HG02870 (cell line): ENCODE data around the gene APC2.

Source experiments
- ATAC-seq: cut with Tn5 transposase; IDR thresholded peaks from one replicate; pipeline ENCODE4 v1.9.1; 2021; ENCODE audit warnings: mild to moderate bottlenecking, moderate library complexity; ENCODE audit not compliant: unreplicated experiment

The APC2 gene, protein sequence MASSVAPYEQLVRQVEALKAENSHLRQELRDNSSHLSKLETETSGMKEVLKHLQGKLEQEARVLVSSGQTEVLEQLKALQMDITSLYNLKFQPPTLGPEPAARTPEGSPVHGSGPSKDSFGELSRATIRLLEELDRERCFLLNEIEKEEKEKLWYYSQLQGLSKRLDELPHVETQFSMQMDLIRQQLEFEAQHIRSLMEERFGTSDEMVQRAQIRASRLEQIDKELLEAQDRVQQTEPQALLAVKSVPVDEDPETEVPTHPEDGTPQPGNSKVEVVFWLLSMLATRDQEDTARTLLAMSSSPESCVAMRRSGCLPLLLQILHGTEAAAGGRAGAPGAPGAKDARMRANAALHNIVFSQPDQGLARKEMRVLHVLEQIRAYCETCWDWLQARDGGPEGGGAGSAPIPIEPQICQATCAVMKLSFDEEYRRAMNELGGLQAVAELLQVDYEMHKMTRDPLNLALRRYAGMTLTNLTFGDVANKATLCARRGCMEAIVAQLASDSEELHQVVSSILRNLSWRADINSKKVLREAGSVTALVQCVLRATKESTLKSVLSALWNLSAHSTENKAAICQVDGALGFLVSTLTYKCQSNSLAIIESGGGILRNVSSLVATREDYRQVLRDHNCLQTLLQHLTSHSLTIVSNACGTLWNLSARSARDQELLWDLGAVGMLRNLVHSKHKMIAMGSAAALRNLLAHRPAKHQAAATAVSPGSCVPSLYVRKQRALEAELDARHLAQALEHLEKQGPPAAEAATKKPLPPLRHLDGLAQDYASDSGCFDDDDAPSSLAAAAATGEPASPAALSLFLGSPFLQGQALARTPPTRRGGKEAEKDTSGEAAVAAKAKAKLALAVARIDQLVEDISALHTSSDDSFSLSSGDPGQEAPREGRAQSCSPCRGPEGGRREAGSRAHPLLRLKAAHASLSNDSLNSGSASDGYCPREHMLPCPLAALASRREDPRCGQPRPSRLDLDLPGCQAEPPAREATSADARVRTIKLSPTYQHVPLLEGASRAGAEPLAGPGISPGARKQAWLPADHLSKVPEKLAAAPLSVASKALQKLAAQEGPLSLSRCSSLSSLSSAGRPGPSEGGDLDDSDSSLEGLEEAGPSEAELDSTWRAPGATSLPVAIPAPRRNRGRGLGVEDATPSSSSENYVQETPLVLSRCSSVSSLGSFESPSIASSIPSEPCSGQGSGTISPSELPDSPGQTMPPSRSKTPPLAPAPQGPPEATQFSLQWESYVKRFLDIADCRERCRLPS (N-terminal part only)

GRCh38 chr19:1449467-1450442 is at the start of gene APC2:
APC2 (plus strand) TSS chr19:1450121; CDS start chr19:1453002, 2,881 bp downstream.
- no peak for ATAC-seq

DNA sequence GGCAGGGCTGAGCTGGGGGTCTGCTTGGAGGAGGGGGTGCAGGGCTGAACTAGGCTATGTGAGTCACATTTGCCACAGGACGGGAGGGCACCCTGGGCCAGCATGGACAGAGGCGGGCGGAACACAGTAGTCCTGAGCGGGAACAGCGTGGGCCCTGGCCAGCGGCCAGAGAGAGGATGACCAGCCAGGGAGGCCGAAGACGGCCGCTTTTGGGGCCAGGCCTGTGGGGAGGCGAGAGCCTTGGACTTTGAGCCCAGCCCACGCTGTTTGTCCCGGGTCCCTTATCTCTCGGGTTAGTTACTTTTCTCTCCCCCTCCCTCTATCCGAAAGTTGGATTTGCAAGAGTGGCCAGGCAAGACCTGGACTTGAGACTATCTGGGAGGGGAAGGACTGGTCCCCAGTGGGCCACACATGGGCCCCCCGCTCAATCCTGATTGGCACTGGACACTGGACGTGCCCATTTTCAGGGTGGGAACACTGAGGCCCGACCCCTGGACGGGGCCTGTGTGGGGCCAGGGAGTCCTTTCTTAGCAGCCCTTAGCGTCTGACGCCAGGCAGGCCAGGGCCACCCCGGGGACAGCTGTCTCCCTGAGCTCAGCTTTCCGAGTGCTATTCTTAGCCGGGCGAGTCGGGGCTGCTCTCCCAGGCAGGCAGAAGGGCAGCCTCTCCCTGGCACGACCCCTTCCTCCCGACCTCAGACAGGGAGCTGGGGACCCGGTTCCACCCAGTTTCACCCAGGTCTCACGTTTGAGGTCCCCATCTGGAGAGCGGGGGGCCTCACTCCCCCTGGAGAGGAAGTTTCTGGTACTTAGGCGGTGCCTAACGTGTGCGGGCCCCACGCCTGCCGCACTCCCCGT is 49.4 kb upstream of the APC2 start:
- ATAC-seq, result no peak

DNA sequence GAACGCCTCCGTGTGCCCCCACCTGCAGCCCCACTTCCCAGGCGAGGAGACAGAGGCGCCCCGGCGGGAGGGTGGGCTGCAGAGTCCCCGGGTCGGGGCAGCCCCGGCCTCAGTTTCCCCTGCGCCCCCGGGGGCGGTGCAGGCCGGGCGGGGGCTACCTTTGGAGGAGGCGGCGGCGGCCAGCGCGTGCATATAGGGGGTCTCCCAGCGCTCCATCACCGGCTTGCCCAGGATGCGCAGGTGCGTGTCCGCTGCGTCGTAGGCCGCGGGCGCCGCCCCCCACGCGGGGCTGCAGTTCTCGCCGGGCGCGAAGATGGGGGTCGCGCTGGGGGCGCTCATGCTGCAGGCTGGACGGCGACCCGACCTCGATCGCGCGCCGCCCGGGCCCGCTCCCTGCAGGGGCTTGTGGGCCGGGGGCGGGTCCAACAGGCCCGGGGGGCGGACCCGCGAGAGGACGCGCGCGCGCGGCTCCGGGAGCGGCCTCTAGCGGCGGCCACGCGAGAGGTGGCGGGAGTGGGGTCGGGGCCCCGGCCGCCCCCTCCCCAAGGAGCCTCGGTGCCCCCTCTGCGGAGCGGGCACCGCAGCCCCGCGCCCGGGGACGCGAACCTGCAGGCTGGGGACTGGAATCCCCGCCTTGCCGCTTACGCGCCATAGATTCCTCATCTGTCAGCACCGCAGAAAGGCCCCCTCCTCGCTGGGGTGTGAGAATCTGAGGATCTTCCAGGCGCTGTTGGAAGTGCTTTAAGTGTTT is 48.6 kb upstream of the APC2 start, which contains the start of gene GAMT:
GAMT (minus strand) TSS at position 405 of the 751 bp plus-strand sequence; CDS start at position 339, 66 bp downstream.
- no peak for ATAC-seq

- no peak for ATAC-seq
These were observed 48.1 kb upstream of the APC2 start for GRCh38 chr19:1401889-1402217.

GRCh38 chr19:1402411-1403070 is 47.4 kb upstream of the APC2 start:
- ATAC-seq, result no peak

- ATAC-seq, result peak; percentile 79
These were observed 43.0 kb upstream of the APC2 start for GRCh38 chr19:1406774-1407527.

- ATAC-seq, result peak; percentile 29
These were observed 42.2 kb upstream of the APC2 start, which contains the start of gene DAZAP1 for GRCh38 chr19:1407528-1408299. DAZAP1 (plus strand) TSS chr19:1407586; CDS start chr19:1407774, 188 bp downstream.

- ATAC-seq, result no peak
These were observed 41.4 kb upstream of the APC2 start for GRCh38 chr19:1408300-1409203.

GRCh38 chr19:1409204-1410005 is 40.5 kb upstream of the APC2 start:
- no peak for ATAC-seq

GRCh38 chr19:1410136-1410786 is 39.7 kb upstream of the APC2 start:
- no peak for ATAC-seq

DNA sequence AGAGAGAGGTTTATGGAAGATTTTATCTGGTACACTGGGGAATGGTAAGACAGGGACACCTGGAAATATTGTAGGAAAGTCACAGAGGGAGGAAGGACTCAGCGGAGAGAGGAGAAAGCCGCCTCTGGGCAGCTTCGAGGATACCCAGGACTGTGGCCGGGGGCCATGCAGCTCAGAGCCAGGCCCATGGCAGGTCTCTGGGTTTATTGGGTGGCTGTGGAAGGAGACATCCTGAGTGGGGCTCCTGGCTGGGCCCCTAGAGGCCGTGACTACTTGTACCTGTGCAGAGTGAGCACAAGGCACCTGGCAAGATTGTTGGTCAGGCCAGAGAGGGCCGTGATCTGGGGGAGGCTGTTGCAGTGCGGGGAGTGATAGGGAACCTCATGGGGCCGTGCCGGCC is 39.1 kb upstream of the APC2 start:
- no peak for ATAC-seq

DNA sequence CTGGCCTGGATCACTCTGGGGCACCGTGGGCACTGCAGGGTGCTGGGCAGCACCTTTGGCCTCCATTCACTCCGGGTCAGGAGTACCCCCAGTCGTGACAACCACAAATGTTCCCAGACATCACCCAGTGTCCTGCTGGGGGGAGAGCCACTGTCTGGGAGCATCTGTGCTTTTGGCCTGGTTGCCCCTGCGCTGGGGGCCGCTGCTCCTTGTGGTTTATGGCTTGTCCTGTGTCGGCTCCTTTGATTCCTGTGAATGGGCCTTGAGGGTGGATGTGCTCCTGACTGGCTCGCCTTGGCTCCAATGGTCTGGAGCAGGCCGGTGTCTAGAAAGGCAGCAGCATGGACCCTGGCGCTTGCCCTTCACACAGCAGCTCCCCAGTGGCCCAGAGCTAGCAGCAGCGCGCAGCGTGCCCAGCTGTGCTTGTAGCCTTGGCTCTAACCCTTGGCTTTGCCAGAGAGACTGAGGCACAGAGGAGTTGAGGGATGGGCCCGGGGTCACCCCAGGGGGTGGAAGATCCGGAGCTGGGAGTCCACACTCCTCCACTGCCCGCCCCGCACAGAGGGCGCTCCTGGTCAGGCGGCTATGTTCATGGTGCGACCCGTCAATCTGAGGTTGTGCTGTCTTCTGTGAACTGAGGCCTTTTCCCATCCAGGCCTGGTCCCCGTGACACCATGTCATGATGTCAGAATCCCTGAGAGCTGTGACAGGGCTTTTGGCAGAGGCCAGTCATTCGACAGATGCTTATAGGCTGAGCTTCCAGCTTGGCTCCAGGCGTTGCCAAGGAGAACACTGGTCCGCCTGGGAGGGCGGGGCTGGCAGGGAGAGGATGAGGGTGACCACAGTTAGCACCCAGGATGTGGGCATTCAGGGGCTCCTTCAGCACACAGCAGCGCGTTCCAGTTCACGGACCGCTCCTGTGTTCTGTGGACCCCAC is 38.4 kb upstream of the APC2 start:
- no peak for ATAC-seq
